ENCODE measurements around the gene SLC22A31. TPM values are rescaled to one million over a fixed set of nuclear protein-coding genes. Genes with fewer than 3 reads are reported as not detected.
"Not testable (repeated sequence)": the region's sequence is repeated elsewhere in the genome, so short reads cannot be mapped to it uniquely, and the experiment has no call there.

Gene SLC22A31
- polyA plus RNA-seq, 4 donors: 0.21 to 1.2 (median 0.60) TPM

- DNase-seq (ENCODE audit: low read depth in 4 of 4, low spot score in 2 of 4): no peak
Measured at GRCh38 chr16:89194340-89195311, 5.7 kb downstream of the SLC22A31 start.

- no peak for DNase-seq (ENCODE audit: low read depth in 4 of 4, low spot score in 2 of 4)
Measured at GRCh38 chr16:89193576-89194293, 6.6 kb downstream of the SLC22A31 start.

- no peak for DNase-seq (ENCODE audit: low read depth in 4 of 4, low spot score in 2 of 4)
Measured at GRCh38 chr16:89192956-89193575, 7.3 kb downstream of the SLC22A31 start.

GRCh38 chr16:89192186-89192955, 8.0 kb downstream of the SLC22A31 start:
- DNase-seq (ENCODE audit: low read depth in 4 of 4, low spot score in 2 of 4): not testable (repeated sequence)

- no peak for DNase-seq (ENCODE audit: low read depth in 4 of 4, low spot score in 2 of 4)
Measured at GRCh38 chr16:89191901-89192185, 8.5 kb downstream of the SLC22A31 start.

GRCh38 chr16:89191033-89191900, 9.1 kb downstream of the SLC22A31 start:
- no peak for DNase-seq (ENCODE audit: low read depth in 4 of 4, low spot score in 2 of 4)

- no peak for DNase-seq (ENCODE audit: low read depth in 4 of 4, low spot score in 2 of 4)
Measured at GRCh38 chr16:89190150-89190958, 10.0 kb downstream of the SLC22A31 start.

GRCh38 chr16:89189358-89190025, 10.8 kb downstream of the SLC22A31 start:
- no peak for DNase-seq (ENCODE audit: low read depth in 4 of 4, low spot score in 2 of 4)

GRCh38 chr16:89188471-89189357, 11.6 kb downstream of the SLC22A31 start:
- not testable (repeated sequence) for DNase-seq (ENCODE audit: low read depth in 4 of 4, low spot score in 2 of 4)

GRCh38 chr16:89187770-89188392, 12.5 kb downstream of the SLC22A31 start:
- DNase-seq (ENCODE audit: low read depth in 4 of 4, low spot score in 2 of 4): no peak

GRCh38 chr16:89187032-89187769, 13.1 kb downstream of the SLC22A31 start:
- no peak for DNase-seq (ENCODE audit: low read depth in 4 of 4, low spot score in 2 of 4)

GRCh38 chr16:89186593-89187031, 13.7 kb downstream of the SLC22A31 start:
- not testable (repeated sequence) for DNase-seq (ENCODE audit: low read depth in 4 of 4, low spot score in 2 of 4)

- not testable (repeated sequence) for DNase-seq (ENCODE audit: low read depth in 4 of 4, low spot score in 2 of 4)
Measured at GRCh38 chr16:89185887-89186592, 14.3 kb downstream of the SLC22A31 start.

- DNase-seq (ENCODE audit: low read depth in 4 of 4, low spot score in 2 of 4): no peak
Measured at GRCh38 chr16:89184933-89185794, 15.2 kb downstream of the SLC22A31 start.

- no peak for DNase-seq (ENCODE audit: low read depth in 4 of 4, low spot score in 2 of 4)
Measured at GRCh38 chr16:89184677-89184932, 15.7 kb downstream of the SLC22A31 start.
